ENCODE data around the gene DPPA4. TPM values are rescaled to one million over a fixed set of nuclear protein-coding genes. Genes with fewer than 3 reads are reported as not detected.

The DPPA4 gene
- not detected in 5 replicates for total RNA-seq (2022; extraction: Qiagen RNA extraction)

GRCh38 chr3:109337393-109337792 lies at the start of gene DPPA4:
Gene DPPA4, minus strand, starts transcription at chr3:109337546. Its CDS starts 29 bp downstream, at chr3:109337517.

DNA sequence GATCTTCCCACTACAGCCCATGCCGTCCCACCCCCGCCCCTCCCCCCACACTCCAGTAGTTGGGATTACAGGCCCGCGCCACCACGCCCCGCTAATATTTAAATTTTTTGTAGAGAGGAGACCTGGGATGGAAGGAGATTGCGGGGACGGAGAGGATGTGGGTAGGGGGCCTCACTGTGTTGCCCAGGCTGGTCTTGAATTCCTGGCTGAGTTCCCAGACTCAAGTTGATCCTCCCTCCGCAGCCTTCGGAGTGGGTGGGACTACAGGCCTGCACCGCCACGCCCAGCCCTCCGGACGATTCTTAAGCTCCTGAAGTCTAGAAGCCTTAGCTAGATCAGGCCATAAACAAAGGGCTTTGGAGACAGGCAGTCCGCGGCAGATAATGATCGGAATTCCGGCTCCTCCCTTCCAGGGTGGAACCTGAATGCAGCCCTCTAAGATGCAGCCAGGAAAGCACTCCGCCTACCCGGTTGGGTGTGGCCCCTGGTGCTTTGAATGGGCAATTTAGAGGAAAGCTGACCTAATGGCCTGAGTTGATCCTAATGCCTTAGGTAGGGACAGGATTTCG lies 21.1 kb downstream of the DPPA4 start, which contains the start of gene DPPA2:
Gene DPPA2, minus strand, starts transcription at position 356 of the 569 bp plus-strand sequence. CDS start 1,975 bp downstream, outside the sequence.

Other genes with a start within 250 kb of the DPPA4 start
- not detected in 5 replicates for gene MORC1, start 219.4 kb downstream of the DPPA4 start, total RNA-seq (2022; extraction: Qiagen RNA extraction)
- gene C3orf85, start 200.8 kb downstream of the DPPA4 start, total RNA-seq (2022; extraction: Qiagen RNA extraction), result not detected in 5 replicates
- not detected in 5 replicates for gene DPPA2, start 21.0 kb downstream of the DPPA4 start, total RNA-seq (2022; extraction: Qiagen RNA extraction)